ENCODE data around the gene ICE1. TPM values are rescaled to one million over a fixed set of nuclear protein-coding genes. Genes with fewer than 3 reads are reported as not detected.

Gene ICE1
- total RNA-seq, 1 experiment from 2014 or later = 38.3 TPM

DNA sequence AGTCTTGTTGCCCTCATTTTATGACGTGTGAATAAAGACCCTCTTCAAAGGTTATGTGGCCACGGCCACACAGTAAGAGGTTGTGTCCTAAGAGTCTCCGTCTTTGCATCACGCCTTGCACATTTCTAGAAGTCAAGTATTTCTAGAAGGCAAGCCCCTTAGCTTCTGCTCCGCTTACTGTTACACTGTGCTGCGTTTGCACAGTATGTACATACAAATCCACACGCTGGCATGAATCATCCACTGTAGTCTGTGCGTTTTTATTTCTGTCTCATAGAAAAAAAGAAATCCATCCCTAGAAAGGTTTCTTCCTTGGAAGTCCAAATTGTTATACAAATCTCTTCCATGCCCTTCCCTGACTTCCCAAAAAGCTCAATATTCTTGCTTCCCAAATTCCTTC is 21.4 kb upstream of the ICE1 start:
- Histone ChIP-seq H3K4me1 (ENCODE audit: control insufficient read depth, insufficient read depth, low read length) (no peaks in the 10 kb centered on the region), H3K27me3 (ENCODE audit: control insufficient read depth, insufficient read depth, low read length) (no peaks in the 10 kb centered on the region), H3K27ac (ENCODE audit: low read length) (no peak overlapping the region), H3K36me3 (ENCODE audit: control insufficient read depth, insufficient read depth, low read length) (no peaks in the 10 kb centered on the region), H3K9me3 (ENCODE audit: control insufficient read depth, insufficient read depth, low read depth, low read length) (no peaks in the 10 kb centered on the region), H3K4me3 (ENCODE audit: low read depth in 2 of 2, low read length in 2 of 2) (no peak overlapping the region)
- no TSS peak for BruUV-seq (replicated peaks)
- in situ Hi-C loops (cut with HindIII; ENCODE audit: low pct_unique_long_range_greater_than_20kb, low sequenced_read_pairs) = no loop called here
- intact Hi-C loops (cut with micrococcal nuclease; ENCODE audit: unreplicated experiment) = no loop called here
- DNase-seq (ENCODE audit: low read depth, low spot score) = no peak
- TF ChIP-seq TCF7L2 (IDR thresholded peaks at IDR 0.05; ENCODE audit: low read depth, low read length) (no peak), POLR2AphosphoS5 (IDR thresholded peaks at IDR 0.05; ENCODE audit: low read depth, low read length) (no peak), SIN3A (IDR thresholded peaks at IDR 0.05; ENCODE audit: borderline replicate concordance, insufficient read depth, low read depth, low read length) (no peak)
- TF ChIP-seq, protein P1, sequence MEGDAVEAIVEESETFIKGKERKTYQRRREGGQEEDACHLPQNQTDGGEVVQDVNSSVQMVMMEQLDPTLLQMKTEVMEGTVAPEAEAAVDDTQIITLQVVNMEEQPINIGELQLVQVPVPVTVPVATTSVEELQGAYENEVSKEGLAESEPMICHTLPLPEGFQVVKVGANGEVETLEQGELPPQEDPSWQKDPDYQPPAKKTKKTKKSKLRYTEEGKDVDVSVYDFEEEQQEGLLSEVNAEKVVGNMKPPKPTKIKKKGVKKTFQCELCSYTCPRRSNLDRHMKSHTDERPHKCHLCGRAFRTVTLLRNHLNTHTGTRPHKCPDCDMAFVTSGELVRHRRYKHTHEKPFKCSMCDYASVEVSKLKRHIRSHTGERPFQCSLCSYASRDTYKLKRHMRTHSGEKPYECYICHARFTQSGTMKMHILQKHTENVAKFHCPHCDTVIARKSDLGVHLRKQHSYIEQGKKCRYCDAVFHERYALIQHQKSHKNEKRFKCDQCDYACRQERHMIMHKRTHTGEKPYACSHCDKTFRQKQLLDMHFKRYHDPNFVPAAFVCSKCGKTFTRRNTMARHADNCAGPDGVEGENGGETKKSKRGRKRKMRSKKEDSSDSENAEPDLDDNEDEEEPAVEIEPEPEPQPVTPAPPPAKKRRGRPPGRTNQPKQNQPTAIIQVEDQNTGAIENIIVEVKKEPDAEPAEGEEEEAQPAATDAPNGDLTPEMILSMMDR (IDR thresholded peaks at IDR 0.05) = no peak
- TF ChIP-seq, protein P2, sequence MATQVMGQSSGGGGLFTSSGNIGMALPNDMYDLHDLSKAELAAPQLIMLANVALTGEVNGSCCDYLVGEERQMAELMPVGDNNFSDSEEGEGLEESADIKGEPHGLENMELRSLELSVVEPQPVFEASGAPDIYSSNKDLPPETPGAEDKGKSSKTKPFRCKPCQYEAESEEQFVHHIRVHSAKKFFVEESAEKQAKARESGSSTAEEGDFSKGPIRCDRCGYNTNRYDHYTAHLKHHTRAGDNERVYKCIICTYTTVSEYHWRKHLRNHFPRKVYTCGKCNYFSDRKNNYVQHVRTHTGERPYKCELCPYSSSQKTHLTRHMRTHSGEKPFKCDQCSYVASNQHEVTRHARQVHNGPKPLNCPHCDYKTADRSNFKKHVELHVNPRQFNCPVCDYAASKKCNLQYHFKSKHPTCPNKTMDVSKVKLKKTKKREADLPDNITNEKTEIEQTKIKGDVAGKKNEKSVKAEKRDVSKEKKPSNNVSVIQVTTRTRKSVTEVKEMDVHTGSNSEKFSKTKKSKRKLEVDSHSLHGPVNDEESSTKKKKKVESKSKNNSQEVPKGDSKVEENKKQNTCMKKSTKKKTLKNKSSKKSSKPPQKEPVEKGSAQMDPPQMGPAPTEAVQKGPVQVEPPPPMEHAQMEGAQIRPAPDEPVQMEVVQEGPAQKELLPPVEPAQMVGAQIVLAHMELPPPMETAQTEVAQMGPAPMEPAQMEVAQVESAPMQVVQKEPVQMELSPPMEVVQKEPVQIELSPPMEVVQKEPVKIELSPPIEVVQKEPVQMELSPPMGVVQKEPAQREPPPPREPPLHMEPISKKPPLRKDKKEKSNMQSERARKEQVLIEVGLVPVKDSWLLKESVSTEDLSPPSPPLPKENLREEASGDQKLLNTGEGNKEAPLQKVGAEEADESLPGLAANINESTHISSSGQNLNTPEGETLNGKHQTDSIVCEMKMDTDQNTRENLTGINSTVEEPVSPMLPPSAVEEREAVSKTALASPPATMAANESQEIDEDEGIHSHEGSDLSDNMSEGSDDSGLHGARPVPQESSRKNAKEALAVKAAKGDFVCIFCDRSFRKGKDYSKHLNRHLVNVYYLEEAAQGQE (IDR thresholded peaks at IDR 0.05; ENCODE audit: insufficient read depth in 1 of 2, low read depth in 2 of 2, low read length in 1 of 2) = no peak
- CTCF ChIA-PET = no interaction called here
- POLR2A ChIA-PET = no interaction called here
- no peak for ATAC-seq

DNA sequence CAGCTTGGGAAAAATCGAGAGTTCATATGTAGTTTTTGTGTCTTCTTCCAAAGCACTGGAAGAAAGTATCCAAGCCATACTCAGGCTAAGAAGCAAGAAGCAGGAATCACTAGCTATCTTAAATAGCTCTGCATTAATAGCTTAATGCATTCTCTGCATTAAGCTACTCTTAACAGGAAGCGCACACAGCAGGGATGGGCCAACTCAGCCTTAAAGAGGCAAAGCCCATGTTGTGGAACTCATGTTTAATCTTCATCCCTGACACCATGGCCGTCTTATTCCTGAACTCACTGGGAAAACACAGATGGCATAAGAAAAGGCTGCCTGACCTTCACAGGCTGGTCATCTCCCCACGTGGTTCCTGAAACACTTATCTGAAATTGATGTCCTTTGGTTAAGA is 18.7 kb upstream of the ICE1 start:
- POLR2A ChIA-PET = no interaction called here
- TF ChIP-seq, protein P2 (IDR thresholded peaks at IDR 0.05; ENCODE audit: insufficient read depth in 1 of 2, low read depth in 2 of 2, low read length in 1 of 2) = no peak
- TF ChIP-seq, protein P1 (IDR thresholded peaks at IDR 0.05) = no peak
- TF ChIP-seq POLR2AphosphoS5 (IDR thresholded peaks at IDR 0.05; ENCODE audit: low read depth, low read length) (no peak), TCF7L2 (IDR thresholded peaks at IDR 0.05; ENCODE audit: low read depth, low read length) (no peak), SIN3A (IDR thresholded peaks at IDR 0.05; ENCODE audit: borderline replicate concordance, insufficient read depth, low read depth, low read length) (no peak)
- BruUV-seq (replicated peaks) = no TSS peak
- ATAC-seq (no peak), DNase-seq (ENCODE audit: low read depth, low spot score) (no peak)
- H3K4me3 ChIP-seq (ENCODE audit: low read depth in 2 of 2, low read length in 2 of 2) = no peak overlapping the region
- in situ Hi-C loops (cut with HindIII; ENCODE audit: low pct_unique_long_range_greater_than_20kb, low sequenced_read_pairs) (no loop called here), intact Hi-C loops (cut with micrococcal nuclease; ENCODE audit: unreplicated experiment) (no loop called here)
- CTCF ChIA-PET = no interaction called here
- H3K27me3 ChIP-seq (ENCODE audit: control insufficient read depth, insufficient read depth, low read length) = no peaks in the 10 kb centered on the region
- no peaks in the 10 kb centered on the region for H3K36me3 ChIP-seq (ENCODE audit: control insufficient read depth, insufficient read depth, low read length)
- H3K9me3 ChIP-seq (ENCODE audit: control insufficient read depth, insufficient read depth, low read depth, low read length) = no peaks in the 10 kb centered on the region
- no peaks in the 10 kb centered on the region for H3K4me1 ChIP-seq (ENCODE audit: control insufficient read depth, insufficient read depth, low read length)
- no peak overlapping the region for H3K27ac ChIP-seq (ENCODE audit: low read length)
